HG03196 (cell line): ENCODE measurements around the gene GRIPAP1.
"Not testable (repeated sequence)": the region's sequence is repeated elsewhere in the genome, so short reads cannot be mapped to it uniquely, and the experiment has no call there.

ENCODE experiments used
- ATAC-seq: cut with Tn5 transposase; IDR thresholded peaks from one replicate; pipeline ENCODE4 v1.9.1; 2021; ENCODE audit not compliant: unreplicated experiment

The GRIPAP1 gene

DNA sequence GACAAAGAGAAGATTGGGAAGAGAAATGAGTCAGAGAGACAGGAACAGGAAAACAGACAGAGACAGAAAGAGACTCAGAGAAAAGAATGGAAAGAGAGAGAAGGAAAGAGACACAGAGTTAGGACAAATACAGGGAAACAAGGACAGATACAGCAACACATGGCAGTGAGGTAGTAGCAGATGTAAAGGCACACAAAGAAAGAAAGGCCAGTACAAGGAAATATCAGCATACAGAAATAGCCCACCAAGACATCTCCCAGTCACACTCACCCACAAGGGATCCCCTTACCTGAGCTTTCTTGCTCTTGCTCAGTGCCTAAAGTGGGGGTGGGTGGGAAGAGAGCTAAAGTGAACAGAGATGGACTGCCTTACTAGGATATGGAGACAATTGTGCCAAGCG lies 4.2 kb downstream of the GRIPAP1 start:
- ATAC-seq = no peak

GRCh38 chrX:48997455-48997854 lies 4.6 kb downstream of the GRIPAP1 start:
- ATAC-seq = no peak

GRCh38 chrX:48996969-48997368 lies 5.1 kb downstream of the GRIPAP1 start:
- no peak for ATAC-seq

GRCh38 chrX:48992341-48992740 lies 9.7 kb downstream of the GRIPAP1 start:
- ATAC-seq = no peak

DNA sequence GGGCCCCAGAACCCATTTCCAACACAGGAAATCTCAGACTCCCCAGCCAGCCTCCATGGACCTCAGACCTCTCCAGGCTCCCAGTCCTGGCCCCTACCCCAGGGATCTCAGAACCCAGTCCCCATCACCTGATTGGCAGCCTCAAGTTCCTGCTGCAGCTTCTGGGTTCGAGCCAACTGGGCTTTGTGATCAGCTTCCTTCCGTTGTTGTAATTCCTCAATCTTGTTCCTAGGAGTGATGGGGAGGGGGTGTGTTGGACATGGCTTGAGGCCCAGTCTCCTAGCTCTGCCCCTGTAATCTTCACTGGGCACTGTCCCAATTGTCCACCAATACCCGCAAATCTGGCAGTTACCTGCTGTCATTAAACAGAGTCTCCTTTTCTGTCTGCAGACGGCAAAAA lies 12.6 kb downstream of the GRIPAP1 start:
- ATAC-seq = no peak

- no peak for ATAC-seq
These were observed 18.2 kb downstream of the GRIPAP1 start for GRCh38 chrX:48983896-48984295.

- ATAC-seq = no peak
These were observed 19.0 kb downstream of the GRIPAP1 start for GRCh38 chrX:48983081-48983480.

DNA sequence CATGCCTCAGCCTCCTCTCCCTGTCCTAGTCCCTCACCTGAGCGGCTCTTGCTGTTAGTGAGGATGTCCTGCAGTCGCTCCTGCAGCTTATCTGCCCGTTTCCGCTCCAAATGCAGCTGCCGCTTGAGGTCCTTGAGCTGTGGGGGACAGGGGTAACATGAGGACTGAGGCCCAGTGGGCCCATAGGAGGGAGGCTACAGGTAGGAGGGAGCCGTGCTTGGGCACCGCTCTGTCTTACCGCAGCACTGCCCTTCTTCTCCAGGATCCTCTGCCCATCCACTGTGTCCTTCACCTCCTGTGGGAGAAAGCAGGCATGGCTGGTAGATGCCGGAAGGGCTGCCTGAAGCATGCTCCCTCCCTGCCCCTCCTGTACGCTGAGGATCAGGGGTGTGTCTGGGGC lies 20.9 kb downstream of the GRIPAP1 start:
- no peak for ATAC-seq

DNA sequence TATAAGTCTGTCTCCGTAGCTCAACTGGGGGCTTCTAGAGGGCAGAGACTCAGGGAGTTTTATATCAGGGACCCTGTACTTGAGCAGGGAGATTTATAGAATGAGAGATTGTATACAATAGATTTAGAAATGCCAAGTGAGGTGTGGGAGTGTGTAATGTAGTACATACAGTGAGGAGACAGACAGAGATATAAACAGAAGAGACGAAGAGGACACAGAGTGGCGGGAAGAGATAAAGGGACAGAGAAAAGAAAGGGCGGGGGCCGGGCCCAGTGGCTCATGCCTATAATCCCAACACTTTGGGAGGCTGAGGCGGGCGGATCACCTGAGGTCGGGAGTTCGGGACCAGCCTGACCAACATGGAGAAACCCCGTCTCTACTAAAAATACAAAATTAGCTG lies 21.7 kb downstream of the GRIPAP1 start:
- ATAC-seq = not testable (repeated sequence)

GRCh38 chrX:48978226-48978625 lies 23.8 kb downstream of the GRIPAP1 start:
- ATAC-seq = no peak

DNA sequence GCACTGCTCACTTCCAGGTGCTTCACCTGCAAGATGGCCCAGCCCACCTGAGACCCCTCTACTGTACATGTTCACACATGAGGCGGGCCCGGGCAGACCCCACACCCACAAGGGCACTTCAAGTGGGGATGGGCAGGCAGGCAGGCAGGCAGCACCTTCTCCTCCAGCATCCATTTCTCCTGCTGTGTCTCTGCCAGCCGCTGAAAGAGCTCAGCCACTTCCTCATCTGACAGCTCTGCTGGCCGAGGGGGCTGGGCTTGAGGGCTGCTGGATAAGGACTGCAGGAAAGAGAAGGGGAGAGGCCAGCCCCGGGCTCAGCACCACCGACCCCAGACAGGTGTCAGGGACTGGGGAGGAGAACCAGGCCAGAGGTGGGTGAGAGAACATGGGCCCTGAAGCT lies 26.0 kb downstream of the GRIPAP1 start:
- no peak for ATAC-seq

DNA sequence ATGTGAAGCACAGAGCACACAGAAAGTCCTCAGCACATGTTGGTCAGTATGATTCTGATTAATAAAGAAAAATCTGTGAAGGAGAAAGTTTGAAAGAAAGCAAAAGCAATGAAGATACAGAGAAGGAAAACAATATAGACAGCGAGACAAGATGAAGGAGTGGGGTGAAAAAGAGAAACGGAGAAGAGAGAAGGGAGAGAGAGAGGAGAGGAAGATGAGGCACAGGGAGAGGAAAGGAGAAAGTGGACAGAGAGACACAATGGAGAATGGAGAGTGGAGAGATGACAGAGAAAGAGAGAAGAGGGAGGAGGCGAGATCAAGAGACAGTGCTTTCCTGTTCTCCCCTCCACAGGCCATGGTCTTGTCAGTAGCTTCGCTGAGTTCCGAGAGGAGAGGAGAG lies 26.5 kb downstream of the GRIPAP1 start:
- no peak for ATAC-seq

DNA sequence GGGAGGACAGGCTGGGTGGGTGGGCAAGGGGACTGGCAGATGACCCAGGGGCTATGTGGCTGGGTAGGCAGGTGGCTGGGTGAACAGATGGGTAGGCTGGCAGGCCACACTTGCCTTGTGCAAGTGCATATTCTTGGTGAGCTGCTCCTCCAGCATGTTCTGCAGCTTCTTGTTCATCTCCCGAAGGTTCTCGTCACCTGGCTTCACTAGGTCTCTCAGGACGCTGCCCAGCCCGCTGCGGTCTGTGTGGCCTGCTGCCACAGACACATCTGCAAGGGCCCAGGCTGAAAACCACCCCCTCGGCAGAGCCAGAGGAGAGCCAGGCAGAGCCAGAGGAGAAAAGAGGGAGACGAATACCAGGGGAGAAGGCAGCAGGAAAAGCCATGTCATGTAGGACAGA lies 27.0 kb downstream of the GRIPAP1 start:
- no peak for ATAC-seq

DNA sequence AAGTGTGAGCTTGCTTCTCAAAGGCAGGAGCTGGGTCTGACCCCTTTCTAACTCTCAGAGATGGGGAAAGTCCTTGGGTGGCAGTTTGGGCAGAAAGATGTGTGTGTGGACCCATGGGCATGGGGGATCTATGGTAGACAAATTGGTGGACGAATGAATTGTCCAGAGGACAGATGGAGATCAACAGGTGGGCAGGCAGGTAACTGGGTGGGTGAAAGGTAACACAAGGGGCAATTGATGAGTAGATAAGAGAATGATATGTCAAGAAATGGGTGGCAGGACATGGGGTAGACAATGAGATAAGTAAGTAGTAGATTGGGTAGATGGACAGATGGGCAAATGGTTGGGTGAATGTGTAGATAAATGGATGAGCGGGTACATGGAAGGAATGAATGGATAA lies 27.5 kb downstream of the GRIPAP1 start:
- ATAC-seq = no peak

GRCh38 chrX:48974033-48974432 lies 28.0 kb downstream of the GRIPAP1 start:
- ATAC-seq = no peak

DNA sequence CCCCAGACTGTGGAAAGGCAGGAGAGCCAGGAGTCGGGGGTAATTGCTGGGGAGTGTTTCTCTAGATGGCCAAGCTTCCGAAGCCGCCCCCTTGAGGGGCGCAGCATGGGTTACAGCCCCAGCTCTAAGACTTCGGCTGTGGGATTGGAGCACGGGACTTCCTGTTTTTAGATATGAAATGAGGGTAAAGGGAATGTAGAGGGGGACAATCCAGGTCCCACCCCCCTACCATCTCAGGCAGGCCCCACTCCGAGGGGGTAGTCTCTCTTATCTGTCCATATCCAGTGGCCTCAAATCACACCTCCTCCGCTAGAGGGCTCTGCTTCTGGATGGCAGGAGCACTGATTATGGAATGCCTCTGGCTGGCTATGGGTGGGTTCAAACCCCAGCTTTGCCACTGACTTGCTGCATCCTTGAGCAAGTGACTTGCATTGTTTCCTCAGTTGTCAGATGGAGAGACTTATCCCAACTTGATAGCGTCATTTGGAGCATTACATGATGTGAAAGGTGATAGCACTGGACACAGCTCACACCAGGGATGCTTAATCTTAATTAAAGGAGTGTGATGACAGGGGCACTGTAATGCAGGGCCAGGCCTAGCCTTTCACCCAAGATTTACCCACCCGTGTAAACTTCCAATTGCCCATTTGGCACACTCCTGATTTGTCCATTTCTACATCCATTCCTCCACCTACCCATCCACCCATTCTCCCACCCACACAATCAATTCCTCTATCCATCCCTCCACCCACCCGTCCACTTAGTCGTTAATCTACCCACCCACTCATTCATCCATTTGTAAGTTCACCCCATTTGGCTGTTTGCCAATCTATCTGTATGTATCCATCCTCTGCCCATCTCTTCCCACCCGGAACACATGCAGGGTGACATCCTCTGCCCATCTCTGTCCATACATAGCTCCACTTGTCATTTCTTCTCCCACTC lies 29.6 kb downstream of the GRIPAP1 start:
- no peak for ATAC-seq

- ATAC-seq = no peak
These were observed 30.5 kb downstream of the GRIPAP1 start, which contains the start of gene KCND1 for GRCh38 chrX:48971249-48972219. Gene KCND1, minus strand, starts transcription at chrX:48971844. Its CDS starts 1,573 bp downstream, at chrX:48970271.

- no peak for ATAC-seq
These were observed 32.6 kb downstream of the GRIPAP1 start for GRCh38 chrX:48969471-48969870.

GRCh38 chrX:48968377-48968776 lies 33.7 kb downstream of the GRIPAP1 start:
- ATAC-seq = no peak

DNA sequence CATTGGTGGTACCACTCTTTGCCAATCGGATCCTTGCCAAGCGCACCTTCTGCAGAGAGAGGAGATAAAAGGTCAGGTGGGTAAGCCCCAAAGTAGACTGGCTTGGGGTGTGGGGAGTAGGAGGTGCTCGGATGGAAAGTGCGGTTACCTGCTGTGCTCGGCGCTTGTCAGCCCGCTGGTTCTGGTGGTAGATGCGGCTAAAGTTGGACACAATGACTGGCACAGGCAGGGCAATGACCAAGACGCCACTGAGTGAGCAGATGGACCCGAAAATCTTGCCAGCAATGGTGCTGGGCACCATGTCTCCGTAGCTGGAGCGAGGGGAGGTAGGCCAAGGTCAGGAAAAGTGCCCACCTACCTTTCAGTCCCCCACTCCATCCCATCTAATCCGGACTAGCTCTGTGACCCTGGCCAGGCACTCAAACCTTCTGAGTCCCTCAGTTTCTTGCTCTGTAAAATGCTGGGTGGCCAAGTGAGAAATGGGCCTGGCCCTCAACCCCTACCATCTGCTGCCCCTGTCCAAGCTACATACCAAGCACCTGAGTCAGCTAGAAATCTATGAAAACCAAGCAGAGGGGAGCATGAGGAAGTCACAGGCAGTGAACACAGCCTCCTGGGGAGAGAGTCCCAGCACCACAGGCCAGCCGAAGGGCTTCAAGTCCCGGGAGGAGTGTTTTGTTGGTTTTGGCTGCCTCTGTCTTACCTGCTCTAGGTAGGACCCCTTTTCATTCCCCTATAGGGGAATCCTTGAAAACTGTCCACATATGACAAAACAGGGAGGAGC lies 35.1 kb downstream of the GRIPAP1 start:
- no peak for ATAC-seq

- ATAC-seq = no peak
These were observed 36.1 kb downstream of the GRIPAP1 start for GRCh38 chrX:48965959-48966358.
